Measurements from ENCODE around the gene HNRNPCL2.
"Not testable (repeated sequence)": the region's sequence is repeated elsewhere in the genome, so short reads cannot be mapped to it uniquely, and the experiment has no call there.

HNRNPCL2 gene

GRCh38 chr1:13116754-13117153 lies at the start of gene HNRNPCL2:
Gene HNRNPCL2, minus strand, starts transcription at chr1:13116854. Its CDS starts 454 bp downstream, at chr1:13116400.
- DNase-seq, result not testable (repeated sequence)

GRCh38 chr1:13165531-13165930 lies 48.9 kb upstream of the HNRNPCL2 start, which contains the start of gene HNRNPCL4:
Gene HNRNPCL4, minus strand, starts transcription at chr1:13165631. Its CDS starts 164 bp downstream, at chr1:13165467.
- DNase-seq, result not testable (repeated sequence)

- DNase-seq, result not testable (repeated sequence)
These were observed 39.3 kb upstream of the HNRNPCL2 start, which contains the start of gene PRAMEF26 for GRCh38 chr1:13155909-13156308. Gene PRAMEF26, minus strand, starts transcription at chr1:13156009. Its CDS starts 2,914 bp downstream, at chr1:13153095.

GRCh38 chr1:13070474-13070873 lies 46.2 kb downstream of the HNRNPCL2 start, which contains the start of gene PRAMEF25:
Gene PRAMEF25, plus strand, starts transcription at chr1:13070774. Its CDS starts 2,920 bp downstream, at chr1:13073694.
- DNase-seq, result not testable (repeated sequence)
